GM23338 (cell line): ENCODE data around the gene SRGAP1. TPM values are rescaled to one million over a fixed set of nuclear protein-coding genes. Genes with fewer than 3 reads are reported as not detected.
"Not testable (repeated sequence)": the region's sequence is repeated elsewhere in the genome, so short reads cannot be mapped to it uniquely, and the experiment has no call there.

ENCODE experiments used
- ATAC-seq: fragments of 200-7000 bp; cut with Tn5 transposase; 3 replicates; pipeline ENCODE4 v1.9.1; 2020
- DNase-seq: peaks from one replicate; pipeline ENCODE4 v3.0.0-alpha.2; 2015; ENCODE audit warnings: low spot score
- H2AFZ ChIP-seq: fragments of 200-600 bp; sonication (generic); 2 replicates; pipeline ENCODE4 v1.8.0; 2016; ENCODE audit warnings: antibody characterized with exemption, mild to moderate bottlenecking, moderate library complexity
- H3F3A ChIP-seq: fragments of 200-600 bp; sonication (generic); replicated peaks from 2 replicates; pipeline ENCODE4 v1.8.0; 2017; ENCODE audit warnings: antibody characterized with exemption, mixed run types, low read depth
- H3K27ac ChIP-seq: fragments of 200-600 bp; sonication (generic); 2 replicates; pipeline ENCODE4 v1.6.1; 2016; ENCODE audit warnings: low read depth
- H3K27me3 ChIP-seq: fragments of 200-600 bp; sonication (generic); 2 replicates; pipeline ENCODE4 v1.8.0; 2016; ENCODE audit warnings: mild to moderate bottlenecking, mixed run types, moderate library complexity; ENCODE audit not compliant: insufficient read depth
- H3K36me3 ChIP-seq: fragments of 200-600 bp; sonication (generic); 2 replicates; pipeline ENCODE4 v1.8.0; 2016; ENCODE audit warnings: mild to moderate bottlenecking; ENCODE audit not compliant: insufficient read depth
- H3K4me1 ChIP-seq: fragments of 200-600 bp; sonication (generic); 2 replicates; pipeline ENCODE4 v1.8.0; 2016; ENCODE audit warnings: mild to moderate bottlenecking, moderate library complexity; ENCODE audit not compliant: insufficient read depth
- H3K4me2 ChIP-seq: fragments of 200-600 bp; sonication (generic); 2 replicates; pipeline ENCODE4 v1.7.1; 2017; ENCODE audit warnings: mixed run types
- H3K4me3 ChIP-seq: fragments of 200-600 bp; sonication (generic); 2 replicates; pipeline ENCODE4 v1.6.1; 2016; ENCODE audit warnings: mixed run types
- H3K79me2 ChIP-seq: fragments of 200-600 bp; sonication (generic); replicated peaks from 2 replicates; pipeline ENCODE4 v1.8.0; 2017; ENCODE audit warnings: mild to moderate bottlenecking; ENCODE audit not compliant: insufficient read depth
- H3K9me2 ChIP-seq: fragments of 200-600 bp; sonication (generic); 2 replicates; pipeline ENCODE4 v1.8.0; 2017; ENCODE audit not compliant: insufficient read depth
- H4K20me1 ChIP-seq: fragments of 200-600 bp; sonication (generic); replicated peaks from 2 replicates; pipeline ENCODE4 v1.8.0; 2017; ENCODE audit warnings: mild to moderate bottlenecking; ENCODE audit not compliant: insufficient read depth
- H3K27ac Mint-ChIP-seq: 2 replicates; pipeline ENCODE4 v1.8.0; 2020; ENCODE audit warnings: inconsistent platforms, mild to moderate bottlenecking, moderate library complexity, mixed read lengths
- H3K27me3 Mint-ChIP-seq: 3 replicates; pipeline ENCODE4 v1.8.0; 2022; ENCODE audit warnings: low read depth, mild to moderate bottlenecking, moderate library complexity, mixed read lengths, inconsistent platforms; ENCODE audit not compliant: insufficient read depth, poor library complexity
- H3K36me3 Mint-ChIP-seq: 3 replicates; pipeline ENCODE4 v1.8.0; 2021; ENCODE audit warnings: low read depth, mild to moderate bottlenecking, inconsistent platforms, moderate library complexity, mixed read lengths
- H3K4me1 Mint-ChIP-seq: 3 replicates; pipeline ENCODE4 v1.8.0; 2020; ENCODE audit warnings: mild to moderate bottlenecking, inconsistent platforms, mixed read lengths
- H3K4me3 Mint-ChIP-seq: 3 replicates; pipeline ENCODE4 v1.8.0; 2021; ENCODE audit warnings: moderate library complexity, mild to moderate bottlenecking, inconsistent platforms, mixed read lengths
- H3K9me3 Mint-ChIP-seq: 3 replicates; pipeline ENCODE4 v1.8.0; 2020; ENCODE audit warnings: moderate library complexity, mild to moderate bottlenecking, inconsistent platforms, mixed read lengths
- EZH2 ChIP-seq: fragments of 200-600 bp; sonication (generic); IDR thresholded peaks from one replicate; pipeline ENCODE4 v1.8.0; 2017; ENCODE audit warnings: antibody characterized with exemption, mild to moderate bottlenecking, low read depth; ENCODE audit not compliant: unreplicated experiment
- EZH2phosphoT487 ChIP-seq: fragments of 200-600 bp; sonication (generic); IDR thresholded peaks from one replicate; pipeline ENCODE4 v1.8.1; 2018; ENCODE audit warnings: antibody characterized with exemption; ENCODE audit not compliant: unreplicated experiment
- NANOG ChIP-seq: IDR thresholded peaks from 2 replicates; pipeline ENCODE4 v1.6.1; 2016; ENCODE audit warnings: antibody characterized with exemption, borderline replicate concordance
- POLR2AphosphoS5 ChIP-seq: IDR thresholded peaks from 2 replicates; pipeline ENCODE4 v1.6.1; 2016; ENCODE audit warnings: antibody characterized with exemption, low read depth
- STAT1 ChIP-seq: IDR thresholded peaks from one replicate; pipeline ENCODE4 v1.6.1; 2016; ENCODE audit warnings: antibody characterized with exemption; ENCODE audit not compliant: unreplicated experiment
- ZNF331 ChIP-seq: fragments of 250-450 bp; sonication (Bioruptor Pico); IDR thresholded peaks from 2 replicates; pipeline ENCODE4 v1.5.0; 2020; ENCODE audit warnings: low read depth, mild to moderate bottlenecking, moderate library complexity
- ZNF462 ChIP-seq: fragments of 250-450 bp; sonication (Bioruptor Pico); IDR thresholded peaks from 2 replicates; pipeline ENCODE4 v1.5.0; 2020; ENCODE audit warnings: mild to moderate bottlenecking, moderate library complexity
- polyA plus RNA-seq: library from polyadenylated mRNA; unstranded; fragments of >200 nt; fragmentation: Nextera tagmentation; extraction: Ambion mirVana; gene quantifications from 2 replicates; pipeline ENCODE4 v1.2.1, GENCODE V29; 2016
- total RNA-seq: library from RNA; depleted of rRNA; stranded (reverse); fragments of >200 nt; shearing (Covaris generic); gene quantifications from 2 replicates; pipeline ENCODE4 v1.2.3, GENCODE V29; 2014
- TF ChIP-seq, protein P1 (sequence below), 2 experiments: fragments of 200-600 bp in 1 of 2; sonication (generic) in 1 of 2; conservative IDR thresholded peaks; 2 replicates each; pipeline versions ENCODE4 v1.5.1 to v1.6.1; 2016 to 2017; ENCODE audit warnings: antibody characterized with exemption in 2 of 2, low read depth in 2 of 2, mild to moderate bottlenecking in 2 of 2, moderate library complexity in 1 of 2

Gene SRGAP1
- total and polyA plus RNA-seq, 2 experiments from 2014 or later, result 6.1 to 8.1 TPM

GRCh38 chr12:64194333-64195149 is 350.0 kb downstream of the SRGAP1 start:
- no peaks in the 10 kb centered on the region for H3F3A ChIP-seq
- TF ChIP-seq ZNF331 (CRISPR knock-in tag) (no peak), STAT1 (no peak)
- no peak overlapping the region for H2AFZ ChIP-seq
- H4K20me1 ChIP-seq, result no peaks in the 10 kb centered on the region
- no peak overlapping the region for H3K27ac ChIP-seq
- no peaks in the 10 kb centered on the region for H3K36me3 ChIP-seq
- H3K79me2 ChIP-seq, result no peaks in the 10 kb centered on the region
- H3K9me2 ChIP-seq, result no peaks in the 10 kb centered on the region
- no peak for ATAC-seq
- no peaks in the 10 kb centered on the region for H3K4me1 Mint-ChIP-seq
- H3K4me3 Mint-ChIP-seq, result no peak overlapping the region
- peaks cover 22% of the 10 kb centered on the region for H3K36me3 Mint-ChIP-seq
- H3K4me1 ChIP-seq, result no peaks in the 10 kb centered on the region
- H3K9me3 Mint-ChIP-seq, result no peaks in the 10 kb centered on the region; the same call in 2 of the 3 replicates
- H3K27me3 ChIP-seq, result no peaks in the 10 kb centered on the region
- DNase-seq, result no peak
- H3K4me3 ChIP-seq, result no peak overlapping the region
- H3K27me3 Mint-ChIP-seq, result peaks cover 2% of the 10 kb centered on the region
- no peak overlapping the region for H3K4me2 ChIP-seq
- H3K27ac Mint-ChIP-seq, result no peak overlapping the region

DNA sequence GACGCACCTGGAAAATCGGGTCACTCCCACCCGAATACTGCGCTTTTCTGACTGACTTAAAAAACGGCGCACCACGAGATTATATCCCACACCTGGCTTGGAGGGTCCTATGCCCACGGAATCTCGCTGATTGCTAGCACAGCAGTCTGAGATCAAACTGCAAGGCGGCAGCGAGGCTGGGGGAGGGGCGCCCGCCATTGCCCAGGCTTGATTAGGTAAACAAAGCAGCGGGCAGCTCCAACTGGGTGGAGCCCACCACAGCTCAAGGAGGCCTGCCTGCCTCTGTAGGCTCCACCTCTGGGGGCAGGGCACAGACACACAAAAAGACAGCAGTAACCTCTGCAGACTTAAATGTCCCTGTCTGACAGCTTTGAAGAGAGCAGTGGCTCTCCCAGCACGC is 351.3 kb downstream of the SRGAP1 start:
- not testable (repeated sequence) for H3K4me1 ChIP-seq, H2AFZ ChIP-seq, H3K9me3 Mint-ChIP-seq, H3K36me3 ChIP-seq, DNase-seq, H4K20me1 ChIP-seq, H3K79me2 ChIP-seq, H3K4me1 Mint-ChIP-seq, H3F3A ChIP-seq, H3K27me3 ChIP-seq, ATAC-seq, H3K4me2 ChIP-seq, H3K27ac Mint-ChIP-seq, H3K27me3 Mint-ChIP-seq, H3K4me3 ChIP-seq, H3K27ac ChIP-seq, H3K9me2 ChIP-seq
- H3K36me3 Mint-ChIP-seq, result peaks cover 22% of the 10 kb centered on the region
- peak overlapping the region; percentile 54; the same call in 2 of the 3 replicates for H3K4me3 Mint-ChIP-seq

- H3K27ac ChIP-seq, result no peak overlapping the region
- H3F3A ChIP-seq, result no peaks in the 10 kb centered on the region
- no peak for ATAC-seq
- no peaks in the 10 kb centered on the region for H3K27me3 ChIP-seq
- H4K20me1 ChIP-seq, result no peaks in the 10 kb centered on the region; the same call in 1 of the 2 replicates
- H3K4me2 ChIP-seq, result no peak overlapping the region
- Mint-ChIP-seq H3K36me3 (peaks cover 11% of the 10 kb centered on the region), H3K4me3 (no peak overlapping the region), H3K27me3 (no peaks in the 10 kb centered on the region), H3K4me1 (no peaks in the 10 kb centered on the region), H3K27ac (no peak overlapping the region), H3K9me3 (peaks cover 5% of the 10 kb centered on the region; the same call in 2 of the 3 replicates)
- TF ChIP-seq EZH2phosphoT487 (no peak), EZH2 (no peak), ZNF462 (CRISPR knock-in tag) (no peak), NANOG (no peak), POLR2AphosphoS5 (no peak)
- TF ChIP-seq, protein P1, sequence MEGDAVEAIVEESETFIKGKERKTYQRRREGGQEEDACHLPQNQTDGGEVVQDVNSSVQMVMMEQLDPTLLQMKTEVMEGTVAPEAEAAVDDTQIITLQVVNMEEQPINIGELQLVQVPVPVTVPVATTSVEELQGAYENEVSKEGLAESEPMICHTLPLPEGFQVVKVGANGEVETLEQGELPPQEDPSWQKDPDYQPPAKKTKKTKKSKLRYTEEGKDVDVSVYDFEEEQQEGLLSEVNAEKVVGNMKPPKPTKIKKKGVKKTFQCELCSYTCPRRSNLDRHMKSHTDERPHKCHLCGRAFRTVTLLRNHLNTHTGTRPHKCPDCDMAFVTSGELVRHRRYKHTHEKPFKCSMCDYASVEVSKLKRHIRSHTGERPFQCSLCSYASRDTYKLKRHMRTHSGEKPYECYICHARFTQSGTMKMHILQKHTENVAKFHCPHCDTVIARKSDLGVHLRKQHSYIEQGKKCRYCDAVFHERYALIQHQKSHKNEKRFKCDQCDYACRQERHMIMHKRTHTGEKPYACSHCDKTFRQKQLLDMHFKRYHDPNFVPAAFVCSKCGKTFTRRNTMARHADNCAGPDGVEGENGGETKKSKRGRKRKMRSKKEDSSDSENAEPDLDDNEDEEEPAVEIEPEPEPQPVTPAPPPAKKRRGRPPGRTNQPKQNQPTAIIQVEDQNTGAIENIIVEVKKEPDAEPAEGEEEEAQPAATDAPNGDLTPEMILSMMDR (conservative IDR thresholded peaks at IDR 0.05; ENCODE audit: low read depth in 2 of 2), result no peak
- H2AFZ ChIP-seq, result no peak overlapping the region
- H3K4me3 ChIP-seq, result no peak overlapping the region
- no peaks in the 10 kb centered on the region for H3K36me3 ChIP-seq
- H3K4me1 ChIP-seq, result no peaks in the 10 kb centered on the region
- H3K79me2 ChIP-seq, result no peaks in the 10 kb centered on the region
- H3K9me2 ChIP-seq, result no peaks in the 10 kb centered on the region
- DNase-seq, result no peak
Measured at GRCh38 chr12:64203036-64203435, 358.5 kb downstream of the SRGAP1 start.
